ENCODE results near the gene COL16A1.

COL16A1 gene

DNA sequence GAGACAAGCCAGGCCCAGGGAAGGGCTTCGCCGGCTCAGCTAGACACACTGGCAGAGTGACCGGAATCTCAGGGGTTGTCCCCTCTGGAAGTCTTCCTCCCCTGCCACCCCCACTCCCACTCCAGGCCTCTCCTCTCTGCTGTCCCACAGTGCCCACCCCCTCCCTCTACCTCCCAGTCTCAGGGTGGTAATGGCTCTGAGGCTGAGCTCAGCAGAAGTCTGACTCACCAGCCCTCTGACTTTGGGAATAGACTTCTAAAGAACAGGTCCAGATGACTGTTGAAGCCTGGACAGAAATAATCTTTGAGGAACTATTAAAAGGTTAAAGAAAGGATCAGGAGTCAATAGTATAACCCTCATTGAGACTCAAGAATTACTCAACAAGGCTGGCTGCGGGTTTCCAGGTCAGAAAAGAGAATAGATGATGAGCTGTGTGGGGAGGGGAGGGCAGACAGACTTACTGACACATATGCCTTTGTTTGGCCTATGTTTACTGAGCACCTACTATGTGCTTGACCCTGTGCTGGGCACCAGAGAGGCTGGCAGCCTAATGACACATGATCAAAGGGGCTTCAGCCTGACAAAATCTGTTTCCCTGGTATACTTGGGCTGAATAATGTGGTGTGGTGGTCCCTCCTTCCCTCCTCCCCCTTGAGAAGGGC is 78.1 kb downstream of the COL16A1 start:
- DNase-seq (ENCODE audit: low read depth in 2 of 2): no peak

DNA sequence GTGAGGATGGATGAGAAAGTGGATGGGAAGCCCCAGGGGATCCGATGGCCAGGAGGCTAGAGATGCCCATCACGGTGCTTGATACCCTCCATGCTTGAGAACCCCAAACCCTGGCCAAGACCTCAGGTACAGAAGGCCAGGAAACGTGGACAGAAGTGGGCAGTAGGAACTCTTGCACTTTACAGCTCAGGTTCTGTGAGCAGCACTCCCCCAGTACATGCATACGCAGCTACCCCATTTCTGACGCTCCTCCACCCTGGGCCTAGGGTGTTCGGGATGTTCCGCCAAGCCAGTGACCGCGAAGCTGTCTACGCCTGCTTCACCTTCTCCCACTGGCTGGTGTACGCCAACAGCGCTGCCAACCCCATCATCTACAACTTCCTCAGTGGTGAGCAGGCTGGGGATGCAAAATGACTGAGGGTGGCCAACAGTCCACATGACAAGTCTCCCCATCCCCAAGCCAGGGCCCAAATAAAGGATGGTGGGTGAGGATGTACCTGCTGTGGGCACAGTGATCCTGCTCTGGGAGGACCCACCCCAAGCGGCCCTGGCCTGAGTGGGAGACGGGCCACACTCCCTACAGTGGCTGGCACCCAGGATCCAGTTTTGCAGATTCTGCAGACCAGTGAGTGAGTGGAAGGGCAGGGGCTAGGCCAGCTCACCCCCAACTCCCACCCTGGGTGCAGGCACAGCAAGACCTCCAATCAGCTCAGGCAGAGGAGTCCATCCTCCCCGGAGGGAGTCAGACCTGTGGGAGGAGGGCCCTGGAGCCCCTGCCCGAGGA is 78.9 kb downstream of the COL16A1 start:
- DNase-seq (ENCODE audit: low read depth in 2 of 2): no peak

GRCh38 chr1:31624309-31624708 is 79.5 kb downstream of the COL16A1 start:
- DNase-seq (ENCODE audit: low read depth in 2 of 2): no peak

DNA sequence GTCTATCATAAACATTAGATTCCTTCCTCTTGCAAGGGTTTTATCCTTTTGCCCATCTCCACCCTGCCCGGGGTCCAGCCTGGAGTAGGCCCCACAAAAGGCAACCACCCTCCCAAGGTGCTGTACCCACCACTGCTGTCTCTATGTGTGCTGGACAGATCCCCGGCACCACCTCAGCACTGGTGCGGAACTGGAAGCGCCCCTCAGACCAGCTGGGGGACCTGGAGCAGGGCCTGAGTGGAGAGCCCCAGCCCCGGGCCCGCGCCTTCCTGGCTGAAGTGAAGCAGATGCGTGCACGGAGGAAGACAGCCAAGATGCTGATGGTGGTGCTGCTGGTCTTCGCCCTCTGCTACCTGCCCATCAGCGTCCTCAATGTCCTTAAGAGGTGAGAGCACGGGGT is 80.5 kb downstream of the COL16A1 start:
- no peak for DNase-seq (ENCODE audit: low read depth in 2 of 2)

DNA sequence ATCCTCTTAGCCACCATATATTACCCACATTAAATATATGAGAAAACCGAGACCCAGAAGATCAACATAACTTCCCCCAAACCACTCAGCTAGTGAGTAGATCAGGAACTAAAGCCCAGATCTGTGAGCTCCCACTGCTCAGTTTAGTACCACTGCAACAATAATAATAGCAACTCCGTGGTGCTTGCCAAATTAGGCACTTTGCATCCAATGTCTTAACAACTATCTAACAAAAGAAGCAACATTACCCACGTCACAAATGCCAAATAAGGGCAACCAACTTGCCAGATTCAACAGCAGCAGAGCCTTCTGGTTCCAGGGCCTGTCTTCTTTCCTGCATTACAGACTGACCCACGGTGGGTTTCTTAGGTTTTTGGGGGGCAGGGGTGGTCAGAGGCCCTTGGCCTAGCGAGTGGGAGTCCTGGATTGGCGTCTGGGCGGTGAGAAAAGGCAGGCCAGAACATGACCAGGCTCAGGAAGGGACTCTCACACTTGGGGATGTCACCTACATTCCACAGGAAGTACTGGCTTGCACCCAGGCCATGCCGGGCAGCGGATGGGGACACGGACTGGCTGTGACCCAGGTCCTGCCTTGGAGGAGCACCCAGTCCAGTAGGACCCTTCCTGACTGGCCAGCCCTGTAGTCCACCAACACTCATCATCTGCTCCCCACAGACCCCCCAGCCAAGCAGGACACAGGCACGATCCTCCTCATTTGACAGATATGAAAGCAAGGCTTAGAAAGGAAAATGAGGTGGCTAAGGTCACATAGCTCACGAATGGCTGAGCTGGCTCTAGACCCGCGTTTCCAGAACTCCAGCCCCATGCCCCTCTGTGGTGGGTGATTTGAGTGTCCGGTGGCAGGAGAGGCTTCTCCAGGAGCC is 81.7 kb downstream of the COL16A1 start:
- DNase-seq (ENCODE audit: low read depth in 2 of 2): no peak

DNA sequence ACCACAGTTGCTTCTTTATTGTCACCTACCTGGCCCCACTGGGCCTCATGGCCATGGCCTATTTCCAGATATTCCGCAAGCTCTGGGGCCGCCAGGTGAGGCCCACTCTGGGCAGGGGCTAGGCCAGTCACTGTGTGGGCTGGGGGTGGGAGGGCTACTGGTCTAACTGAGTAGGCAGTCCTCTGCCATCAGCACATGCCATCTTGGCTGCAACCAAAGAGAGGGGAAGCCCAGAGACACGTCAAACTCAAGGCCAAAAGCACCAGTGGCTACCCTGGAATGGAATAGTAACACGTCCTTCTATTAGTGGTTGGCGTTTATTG is 82.4 kb downstream of the COL16A1 start:
- no peak for DNase-seq (ENCODE audit: low read depth in 2 of 2)

GRCh38 chr1:31620631-31621497 is 83.0 kb downstream of the COL16A1 start:
- DNase-seq (ENCODE audit: low read depth in 2 of 2): no peak

GRCh38 chr1:31618916-31619846 is 84.6 kb downstream of the COL16A1 start:
- DNase-seq (ENCODE audit: low read depth in 2 of 2): no peak

GRCh38 chr1:31617916-31618746 is 85.7 kb downstream of the COL16A1 start:
- peak in 1 of 2 experiments; percentile 24 for DNase-seq (ENCODE audit: low read depth in 2 of 2)

- DNase-seq (ENCODE audit: low read depth in 2 of 2): no peak
Observed at GRCh38 chr1:31617218-31617915, 86.5 kb downstream of the COL16A1 start, which contains the start of gene HCRTR1. TSS of gene HCRTR1 (plus strand) at chr1:31617689. CDS start at chr1:31619193, 1,504 bp downstream.

DNA sequence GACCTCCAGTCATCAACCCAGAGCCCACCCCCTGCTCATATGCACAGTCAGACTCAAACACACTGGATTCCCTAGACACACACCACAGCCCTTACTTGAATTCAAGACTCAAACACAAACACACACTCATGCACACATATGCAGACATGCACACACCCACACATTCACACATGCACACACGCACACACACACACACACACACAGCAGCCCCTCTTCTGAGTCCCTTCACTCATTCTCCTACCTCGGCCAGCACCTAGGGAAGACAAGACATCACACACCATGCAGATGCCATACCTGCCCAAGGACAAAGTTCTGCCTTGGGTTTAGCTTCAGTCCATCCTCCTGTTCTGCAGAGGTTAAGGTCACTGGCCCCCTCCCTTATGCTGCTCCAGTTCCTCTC is 87.9 kb downstream of the COL16A1 start:
- DNase-seq (ENCODE audit: low read depth in 2 of 2): no peak

- no peak for DNase-seq (ENCODE audit: low read depth in 2 of 2)
Observed at GRCh38 chr1:31615414-31615813, 88.4 kb downstream of the COL16A1 start.

GRCh38 chr1:31614414-31615005 is 89.3 kb downstream of the COL16A1 start:
- DNase-seq (ENCODE audit: low read depth in 2 of 2): no peak

- no peak for DNase-seq (ENCODE audit: low read depth in 2 of 2)
Observed at GRCh38 chr1:31609514-31610118, 94.2 kb downstream of the COL16A1 start.

- DNase-seq (ENCODE audit: low read depth in 2 of 2): no peak
Observed at GRCh38 chr1:31607360-31607759, 96.5 kb downstream of the COL16A1 start.

- DNase-seq (ENCODE audit: low read depth in 2 of 2): peak in 1 of 2 experiments; percentile 15
Observed at GRCh38 chr1:31605908-31606427, 97.8 kb downstream of the COL16A1 start.

Data from stimulated activated CD4-positive, alpha-beta T cell treated with anti-CD3 and anti-CD28 coated beads, Interleukin-12 subunit alpha, Interleukin-12 subunit beta, amount 100 ng/mL, for 24 hours (primary cell).